OCI-LY1 (cell line): ENCODE results near the gene KPRP.

Experiments
- EZH2 ChIP-seq: fragments of 200-600 bp; sonication (generic), shearing (Covaris generic); IDR thresholded peaks from 2 replicates; pipeline ENCODE4 v1.8.0; 2017; ENCODE audit warnings: borderline replicate concordance, mixed run types, mild to moderate bottlenecking, antibody characterized with exemption, low read length, moderate library complexity, mixed read lengths
- TF ChIP-seq, protein P1 (sequence below): fragments of 200-600 bp; sonication (generic), shearing (Covaris generic); IDR thresholded peaks from 2 replicates; pipeline ENCODE4 v1.5.1; 2017; ENCODE audit warnings: mild to moderate bottlenecking, antibody characterized with exemption, low read length, moderate library complexity, mixed read lengths

- TF ChIP-seq, protein P1, sequence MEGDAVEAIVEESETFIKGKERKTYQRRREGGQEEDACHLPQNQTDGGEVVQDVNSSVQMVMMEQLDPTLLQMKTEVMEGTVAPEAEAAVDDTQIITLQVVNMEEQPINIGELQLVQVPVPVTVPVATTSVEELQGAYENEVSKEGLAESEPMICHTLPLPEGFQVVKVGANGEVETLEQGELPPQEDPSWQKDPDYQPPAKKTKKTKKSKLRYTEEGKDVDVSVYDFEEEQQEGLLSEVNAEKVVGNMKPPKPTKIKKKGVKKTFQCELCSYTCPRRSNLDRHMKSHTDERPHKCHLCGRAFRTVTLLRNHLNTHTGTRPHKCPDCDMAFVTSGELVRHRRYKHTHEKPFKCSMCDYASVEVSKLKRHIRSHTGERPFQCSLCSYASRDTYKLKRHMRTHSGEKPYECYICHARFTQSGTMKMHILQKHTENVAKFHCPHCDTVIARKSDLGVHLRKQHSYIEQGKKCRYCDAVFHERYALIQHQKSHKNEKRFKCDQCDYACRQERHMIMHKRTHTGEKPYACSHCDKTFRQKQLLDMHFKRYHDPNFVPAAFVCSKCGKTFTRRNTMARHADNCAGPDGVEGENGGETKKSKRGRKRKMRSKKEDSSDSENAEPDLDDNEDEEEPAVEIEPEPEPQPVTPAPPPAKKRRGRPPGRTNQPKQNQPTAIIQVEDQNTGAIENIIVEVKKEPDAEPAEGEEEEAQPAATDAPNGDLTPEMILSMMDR = no peak
- TF ChIP-seq EZH2 = no peak
These were observed 2.8 kb downstream of the KPRP start for GRCh38 chr1:152760551-152761190.
